HG03575 (cell line): ENCODE measurements around the gene RER1.

ENCODE experiments used
- ATAC-seq: cut with Tn5 transposase; IDR thresholded peaks from one replicate; pipeline ENCODE4 v1.9.1; 2021; ENCODE audit not compliant: unreplicated experiment, insufficient number of reproducible peaks, low FRiP score; ENCODE audit errors: extremely low read depth

Gene RER1

DNA sequence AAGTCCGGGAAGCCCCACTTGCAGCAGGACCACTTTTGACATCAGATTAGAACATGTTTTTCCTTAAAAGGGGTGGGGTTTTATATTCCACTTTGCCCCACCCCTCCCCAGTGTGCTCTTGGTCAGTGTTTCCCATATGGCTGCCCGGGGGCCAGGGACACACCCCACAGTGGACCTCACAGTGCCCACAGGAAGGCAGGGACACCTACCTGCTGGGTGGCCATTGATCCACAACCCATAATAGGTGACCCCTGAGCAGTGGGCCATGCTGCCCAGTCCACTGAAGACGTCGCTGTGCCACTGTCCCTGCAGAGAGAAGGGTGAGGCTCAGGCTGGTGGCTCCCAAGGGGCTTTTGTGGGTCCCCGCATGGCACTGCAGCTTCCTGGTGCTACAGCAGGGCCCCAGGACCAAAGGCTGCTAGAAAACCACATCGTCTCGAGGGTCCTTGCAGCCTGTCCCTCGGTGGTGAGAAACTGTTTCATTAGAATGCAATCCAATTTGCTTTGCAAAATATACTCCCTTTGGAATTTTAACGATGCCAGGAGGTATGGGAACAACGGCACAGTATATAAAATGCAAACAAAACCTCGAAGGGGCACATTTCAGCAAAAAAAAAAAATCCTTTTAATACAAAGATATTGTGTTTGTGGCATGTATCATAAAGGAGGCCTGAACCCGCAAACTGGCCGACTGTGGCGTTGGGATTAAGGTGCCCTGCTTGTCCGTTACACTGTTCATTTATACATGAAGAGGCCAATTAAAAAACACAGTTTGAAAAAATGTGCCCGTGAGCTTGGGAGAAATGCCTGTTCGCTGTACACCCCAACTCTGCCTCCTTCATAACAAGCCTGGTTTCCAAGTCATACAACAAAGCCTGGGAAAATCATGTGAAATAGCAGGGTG, 17.1 kb upstream of the RER1 start:
- no peak for ATAC-seq

DNA sequence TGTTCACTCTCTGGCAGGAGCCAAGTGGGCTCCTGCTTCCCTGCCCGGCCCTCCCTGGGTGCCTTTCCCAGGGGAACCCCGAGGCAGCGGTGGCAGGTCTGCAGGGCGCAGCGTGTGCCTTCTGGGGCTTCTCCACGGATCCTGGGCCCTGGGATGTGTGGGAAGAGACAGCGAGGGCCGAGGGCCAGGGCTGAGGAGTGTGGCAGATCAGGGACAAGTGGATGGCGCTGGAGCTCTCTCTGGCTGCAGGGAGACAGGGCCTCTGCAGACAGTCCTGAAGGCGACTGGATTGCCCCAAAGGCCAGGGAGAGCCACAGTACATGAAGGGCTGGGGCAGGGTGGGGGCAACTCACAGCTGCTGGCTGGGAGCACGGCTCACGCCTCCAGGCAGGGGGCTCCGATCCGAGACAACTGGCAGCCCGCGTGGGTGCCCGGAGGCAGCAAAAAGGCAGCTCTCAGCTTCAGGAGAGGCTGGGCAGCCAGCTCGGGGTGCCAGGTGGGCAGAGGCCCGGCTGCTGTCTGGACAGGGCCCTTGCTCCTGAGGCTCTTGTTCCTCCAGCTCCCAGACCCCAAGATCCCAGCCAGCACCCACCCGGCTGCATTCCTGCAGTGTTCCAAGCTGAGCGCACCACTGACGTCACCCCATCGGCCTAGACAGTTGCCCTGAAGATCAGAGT, 16.3 kb upstream of the RER1 start:
- ATAC-seq = no peak

DNA sequence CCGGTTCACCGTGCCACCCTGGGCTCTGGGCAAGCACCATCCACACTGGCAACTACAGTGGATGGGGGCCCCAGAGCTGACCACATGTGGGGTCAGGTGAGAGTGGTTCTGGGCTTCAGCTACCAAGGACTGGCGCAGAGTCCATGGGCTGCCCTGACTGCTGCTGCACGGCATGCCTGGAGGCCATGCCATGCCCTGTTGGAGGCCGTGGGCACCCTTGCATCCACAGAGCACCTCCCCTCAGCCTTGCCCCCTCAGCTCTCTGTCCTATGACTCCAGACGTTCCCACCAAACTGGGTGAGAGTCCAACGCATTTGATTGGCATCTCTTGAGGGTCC, 15.7 kb upstream of the RER1 start:
- no peak for ATAC-seq

GRCh38 chr1:2376261-2376741, 15.3 kb upstream of the RER1 start:
- ATAC-seq = no peak

DNA sequence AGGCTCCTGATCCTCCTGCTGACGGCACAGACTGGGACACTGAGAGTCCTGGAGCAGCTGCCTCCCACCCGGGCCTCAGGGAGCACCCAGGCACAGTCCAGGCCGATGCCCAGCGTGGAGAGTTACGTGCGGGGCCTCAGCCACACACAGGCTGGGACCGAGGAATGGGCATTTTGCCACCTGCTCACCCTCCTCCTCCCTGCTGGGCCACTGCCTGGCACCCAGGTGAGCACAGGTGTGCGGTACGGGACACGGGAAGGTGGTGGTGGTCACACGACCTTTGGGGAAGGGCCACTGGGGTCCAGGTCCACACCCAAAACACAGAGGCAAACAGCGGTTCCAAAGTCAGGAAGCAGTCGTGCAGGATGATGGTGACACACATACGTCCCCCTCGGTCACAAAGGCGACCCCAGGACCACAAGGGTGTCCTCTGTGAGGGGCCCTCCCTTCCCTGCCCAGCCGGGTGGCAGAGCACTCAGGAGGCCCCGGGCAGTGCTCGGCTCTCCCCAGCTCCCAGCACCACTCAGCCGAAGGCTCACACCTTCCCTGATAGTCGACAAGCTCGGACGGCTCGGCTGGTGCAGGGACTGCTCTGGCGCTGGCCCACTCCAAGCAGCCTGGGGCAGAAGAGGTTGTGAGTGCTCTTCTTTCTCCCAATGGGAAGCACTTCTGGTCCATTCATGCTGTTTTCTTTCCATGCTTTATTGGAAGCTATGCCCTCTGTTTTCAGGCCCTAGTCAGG, 14.5 kb upstream of the RER1 start:
- ATAC-seq = no peak

DNA sequence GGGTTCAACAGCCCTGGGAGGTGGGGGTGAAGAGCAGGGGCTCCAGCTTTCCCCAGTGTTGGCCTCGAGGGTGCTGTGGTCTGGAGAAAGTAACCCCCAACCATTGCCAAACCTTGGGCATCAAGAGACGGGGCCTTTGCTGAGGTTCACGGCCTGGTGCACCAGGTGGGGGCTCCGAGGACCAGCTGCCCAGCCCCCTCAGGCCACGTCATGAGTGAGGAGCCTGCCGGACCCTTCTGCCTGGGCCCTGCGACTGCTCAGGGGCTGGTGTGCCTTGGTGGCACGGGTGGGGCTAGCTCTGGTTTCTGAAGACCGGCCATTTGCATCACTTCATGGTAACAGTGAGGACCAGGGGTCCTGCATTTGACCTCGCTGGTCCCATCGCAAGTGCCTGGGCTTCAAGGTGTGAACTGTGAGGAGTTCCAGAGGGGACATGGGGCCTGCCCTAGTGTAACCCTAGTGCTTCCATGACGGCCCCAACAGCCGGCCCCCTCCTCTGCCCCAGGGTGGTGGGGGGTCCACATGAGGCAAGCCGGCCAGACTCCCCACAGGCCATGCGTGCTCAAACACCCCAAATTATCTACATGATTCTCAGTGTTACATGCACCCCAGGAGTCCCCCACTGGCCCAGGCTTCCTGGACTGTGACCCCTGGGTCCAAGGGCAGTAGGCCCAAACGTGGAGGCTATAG, 13.7 kb upstream of the RER1 start:
- ATAC-seq = no peak

DNA sequence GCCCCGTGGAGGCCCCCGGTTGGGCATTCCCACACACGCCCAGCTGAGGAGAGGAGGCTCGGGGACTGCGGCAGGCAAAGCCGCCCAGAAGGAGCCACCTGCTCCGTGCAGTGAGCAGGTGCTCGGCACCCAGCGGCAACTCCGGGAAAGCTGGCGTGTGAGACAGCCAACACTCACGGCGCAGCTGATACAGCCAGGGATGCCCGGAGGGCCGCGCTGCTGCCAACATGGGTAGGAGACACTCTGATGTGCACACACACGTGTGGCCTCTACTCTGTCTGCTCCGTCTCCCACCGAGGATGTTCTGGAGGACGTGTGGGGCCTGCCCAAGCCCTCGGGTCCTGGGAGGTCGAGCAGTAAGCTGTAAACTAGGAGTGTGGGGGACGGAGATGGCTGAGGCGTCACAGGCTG, 13.2 kb upstream of the RER1 start:
- no peak for ATAC-seq

DNA sequence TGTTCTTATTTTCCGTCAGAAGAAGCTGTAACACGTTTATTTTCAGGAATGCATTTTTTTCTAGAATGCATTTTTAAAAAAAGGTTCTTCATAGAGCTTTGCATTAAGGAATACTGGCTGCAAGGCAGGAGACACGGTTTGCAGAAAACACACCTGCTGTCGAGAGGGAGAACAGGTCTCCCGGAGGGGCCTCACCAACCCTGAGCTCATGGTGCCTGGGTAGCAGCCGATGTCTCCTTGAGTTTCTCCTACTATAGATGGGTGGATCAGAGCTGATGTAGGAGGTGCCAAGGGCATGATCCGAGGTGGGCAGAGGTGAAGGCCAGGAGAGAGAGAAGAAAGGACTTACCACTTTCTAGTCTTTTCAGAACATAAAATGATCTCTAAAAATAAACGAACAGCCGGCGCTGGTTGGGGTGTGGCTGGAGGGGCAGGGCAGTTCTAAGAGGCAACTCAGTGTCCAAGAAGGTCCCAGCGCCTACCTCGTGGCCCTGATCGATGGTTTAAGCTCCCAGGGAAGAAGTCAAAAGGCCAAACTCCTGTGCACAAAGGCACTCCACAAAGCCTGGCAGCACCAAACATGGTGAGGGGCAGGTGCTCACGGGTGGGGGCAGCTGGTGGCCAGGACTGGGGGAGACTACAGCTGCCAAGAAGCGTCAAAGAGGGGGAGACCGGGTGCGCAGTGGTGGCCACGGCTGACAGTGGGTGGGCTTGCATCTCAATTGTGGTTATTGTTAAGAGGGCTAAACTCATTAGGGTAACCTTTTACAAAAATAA, 12.5 kb upstream of the RER1 start:
- no peak for ATAC-seq

DNA sequence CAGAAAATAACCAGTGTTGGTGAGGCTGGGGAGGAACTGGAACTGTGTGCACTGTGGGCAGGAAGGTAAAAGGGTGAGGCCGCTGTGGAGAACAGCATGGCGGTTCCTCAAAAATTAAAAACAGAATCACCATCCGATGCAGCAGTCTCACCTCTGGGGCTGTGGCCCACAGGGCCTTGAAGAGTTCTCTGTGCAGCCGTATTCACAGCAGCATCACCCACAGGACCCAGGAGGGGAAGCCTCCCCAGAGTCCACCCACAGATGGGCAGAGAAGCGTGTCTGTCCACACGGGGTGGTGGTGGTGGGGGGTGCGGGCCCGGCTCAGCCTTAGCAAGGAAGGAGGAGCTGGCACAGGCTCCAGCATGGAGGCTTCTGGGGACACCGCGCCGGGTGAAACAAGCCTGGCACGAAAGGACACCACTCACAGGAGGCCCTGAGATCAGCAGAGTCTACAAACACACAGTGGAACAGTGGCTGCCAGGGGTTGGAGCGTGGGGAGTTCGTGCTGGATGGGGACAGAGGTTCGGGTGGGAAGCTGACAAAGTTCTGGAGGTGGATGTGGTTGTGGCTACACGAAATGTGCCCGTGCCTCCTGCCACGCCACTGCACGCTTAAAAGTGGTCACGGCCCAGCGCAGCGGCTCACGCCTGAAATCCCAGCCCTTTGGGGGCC, 11.8 kb upstream of the RER1 start:
- ATAC-seq = no peak

GRCh38 chr1:2380816-2381591, 10.6 kb upstream of the RER1 start:
- no peak for ATAC-seq

DNA sequence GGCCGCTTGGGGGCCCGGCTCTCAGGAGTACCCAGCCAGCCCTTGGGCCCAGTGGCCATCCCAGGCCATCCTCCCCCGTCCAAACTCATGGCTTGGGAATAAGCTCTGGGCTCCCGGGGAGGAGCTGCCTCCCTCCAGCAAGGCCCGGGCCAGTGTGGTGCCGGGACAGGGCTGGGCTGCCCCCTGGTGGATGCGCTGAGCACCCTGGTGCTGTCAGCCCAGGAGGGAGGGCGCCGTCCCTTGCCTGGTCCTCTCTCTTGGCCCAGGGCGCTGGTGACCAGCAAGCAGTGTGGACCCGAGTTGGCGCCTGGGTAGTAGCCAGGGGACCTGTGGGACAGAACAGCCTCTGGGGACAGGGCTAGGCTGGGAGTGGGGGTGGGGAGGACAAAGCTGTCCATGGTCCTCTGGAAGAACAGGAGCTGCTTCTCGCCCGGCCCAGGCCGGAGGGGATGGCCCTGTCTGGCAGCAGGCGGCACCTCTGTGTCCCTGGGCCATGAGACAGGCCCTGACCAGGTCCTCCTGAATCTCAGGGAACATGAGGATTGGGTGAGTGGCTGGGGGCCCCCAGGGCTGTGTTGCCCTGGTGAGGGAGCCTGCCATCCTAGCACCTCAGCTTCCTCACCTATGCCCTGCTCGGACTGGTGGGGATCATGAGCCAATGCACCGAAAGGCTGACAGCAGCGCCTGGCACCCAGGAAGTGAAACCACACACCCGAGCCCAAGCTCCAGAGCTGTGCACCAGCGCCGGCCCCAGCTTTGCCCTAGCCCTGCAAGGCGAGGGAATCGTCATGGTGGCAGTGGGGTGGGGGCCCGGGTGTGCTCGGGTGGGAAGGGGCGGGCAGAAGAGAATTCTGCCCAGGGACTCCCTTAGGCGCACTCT, 9.7 kb upstream of the RER1 start:
- ATAC-seq = no peak

GRCh38 chr1:2382621-2383361, 8.8 kb upstream of the RER1 start:
- no peak for ATAC-seq

DNA sequence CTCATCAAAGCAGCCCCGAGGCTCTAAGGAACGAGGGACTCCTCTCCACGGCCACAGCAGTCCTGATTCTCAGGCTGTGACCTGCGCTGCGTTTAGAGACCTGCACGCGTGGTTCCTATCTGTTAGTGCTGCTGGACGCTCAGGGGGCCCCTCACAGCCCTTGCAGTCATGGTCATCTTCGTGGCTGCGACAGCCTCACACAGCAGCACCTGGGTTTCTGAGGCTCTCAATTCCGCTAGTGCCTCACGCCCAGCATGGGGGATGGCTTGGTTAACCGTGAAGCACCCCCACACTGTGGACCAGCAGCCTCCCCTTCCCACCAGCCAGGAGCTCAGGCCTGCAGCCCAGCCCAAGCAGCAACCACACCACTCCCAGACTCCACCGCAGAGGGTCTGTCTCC, 8.1 kb upstream of the RER1 start:
- ATAC-seq = no peak

DNA sequence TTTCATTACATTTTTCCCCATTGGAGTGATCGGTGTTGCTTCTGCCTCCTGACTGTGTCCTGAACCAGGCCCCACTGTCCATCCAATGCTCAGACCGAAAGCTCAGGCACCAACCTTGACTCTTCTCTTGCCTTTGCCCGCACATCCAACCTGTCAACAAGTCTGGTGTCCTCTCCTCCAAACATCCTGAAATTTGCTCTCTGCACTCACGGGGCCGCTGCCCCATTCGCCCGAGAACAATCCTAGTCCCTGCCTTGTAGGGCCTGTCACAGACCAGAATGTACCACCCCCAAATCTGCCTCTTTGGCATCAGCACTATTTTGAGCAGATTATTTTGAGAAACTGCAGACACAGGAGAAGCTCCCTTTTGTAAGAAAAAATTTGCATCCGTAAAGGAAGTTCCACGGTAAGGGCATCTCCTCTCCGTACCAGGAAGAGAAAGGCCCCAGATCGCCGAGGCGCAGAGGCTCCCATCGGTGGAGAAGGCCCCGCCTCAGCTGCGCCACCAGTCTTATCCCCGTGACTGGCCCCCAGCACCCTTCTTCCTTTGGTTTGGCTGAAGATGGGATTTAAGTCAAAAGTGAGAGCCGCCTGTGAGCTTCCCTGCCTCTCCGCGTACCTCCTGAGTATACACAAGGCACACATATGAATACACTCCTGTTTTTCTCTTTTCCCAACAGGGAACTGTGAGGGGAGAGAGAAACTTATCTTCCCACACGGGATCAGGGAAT, 7.3 kb upstream of the RER1 start:
- no peak for ATAC-seq

- ATAC-seq = no peak
These were observed 6.6 kb upstream of the RER1 start for GRCh38 chr1:2384941-2385481.
